PC-3 (cell line): Measurements from ENCODE around the gene ARSG.

ENCODE experiments used
- EZH2 ChIP-seq: fragments of 300-600 bp; sonication (generic); IDR thresholded peaks from one replicate; pipeline ENCODE4 v1.6.1; 2017; ENCODE audit warnings: antibody characterized with exemption, mild to moderate bottlenecking, low read length; ENCODE audit not compliant: unreplicated experiment
- TF ChIP-seq, protein P1 (sequence below): fragments of 300-600 bp; sonication (generic); conservative IDR thresholded peaks from 2 replicates; pipeline ENCODE4 v1.5.1; 2017; ENCODE audit warnings: antibody characterized with exemption, low read depth, mild to moderate bottlenecking, low read length

DNA sequence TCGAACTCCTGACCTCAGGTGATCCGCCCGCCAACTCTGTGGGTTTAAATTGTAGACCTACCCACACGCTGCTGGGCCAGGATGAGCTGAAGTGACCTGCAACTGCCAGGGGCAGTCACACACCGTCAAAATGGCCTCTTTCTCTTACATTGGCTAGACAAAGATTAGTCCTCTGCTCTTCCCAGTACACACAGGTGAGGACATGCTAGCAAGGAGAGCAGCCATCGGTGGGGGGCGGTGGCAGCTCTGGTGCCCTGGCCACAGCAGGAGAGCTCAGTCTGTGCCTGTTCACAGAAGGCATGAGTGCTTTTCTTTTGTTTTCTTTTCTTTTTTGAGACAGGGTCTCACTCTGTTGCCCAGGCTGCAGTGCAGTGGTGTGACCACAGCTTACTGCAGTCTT is 136.3 kb downstream of the ARSG start:
- TF ChIP-seq, protein P1, sequence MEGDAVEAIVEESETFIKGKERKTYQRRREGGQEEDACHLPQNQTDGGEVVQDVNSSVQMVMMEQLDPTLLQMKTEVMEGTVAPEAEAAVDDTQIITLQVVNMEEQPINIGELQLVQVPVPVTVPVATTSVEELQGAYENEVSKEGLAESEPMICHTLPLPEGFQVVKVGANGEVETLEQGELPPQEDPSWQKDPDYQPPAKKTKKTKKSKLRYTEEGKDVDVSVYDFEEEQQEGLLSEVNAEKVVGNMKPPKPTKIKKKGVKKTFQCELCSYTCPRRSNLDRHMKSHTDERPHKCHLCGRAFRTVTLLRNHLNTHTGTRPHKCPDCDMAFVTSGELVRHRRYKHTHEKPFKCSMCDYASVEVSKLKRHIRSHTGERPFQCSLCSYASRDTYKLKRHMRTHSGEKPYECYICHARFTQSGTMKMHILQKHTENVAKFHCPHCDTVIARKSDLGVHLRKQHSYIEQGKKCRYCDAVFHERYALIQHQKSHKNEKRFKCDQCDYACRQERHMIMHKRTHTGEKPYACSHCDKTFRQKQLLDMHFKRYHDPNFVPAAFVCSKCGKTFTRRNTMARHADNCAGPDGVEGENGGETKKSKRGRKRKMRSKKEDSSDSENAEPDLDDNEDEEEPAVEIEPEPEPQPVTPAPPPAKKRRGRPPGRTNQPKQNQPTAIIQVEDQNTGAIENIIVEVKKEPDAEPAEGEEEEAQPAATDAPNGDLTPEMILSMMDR = no peak
- TF ChIP-seq EZH2 = no peak
